NCI-H1930 (cell line): ENCODE results near the gene ABI1.
"Not testable (repeated sequence)": the region's sequence is repeated elsewhere in the genome, so short reads cannot be mapped to it uniquely, and the experiment has no call there.

Experiments used
- DNase-seq, 2 experiments: peaks; one replicate each; lab custom pipeline; 2025; lab: John Stamatoyannopoulos, UW

Gene ABI1

DNA sequence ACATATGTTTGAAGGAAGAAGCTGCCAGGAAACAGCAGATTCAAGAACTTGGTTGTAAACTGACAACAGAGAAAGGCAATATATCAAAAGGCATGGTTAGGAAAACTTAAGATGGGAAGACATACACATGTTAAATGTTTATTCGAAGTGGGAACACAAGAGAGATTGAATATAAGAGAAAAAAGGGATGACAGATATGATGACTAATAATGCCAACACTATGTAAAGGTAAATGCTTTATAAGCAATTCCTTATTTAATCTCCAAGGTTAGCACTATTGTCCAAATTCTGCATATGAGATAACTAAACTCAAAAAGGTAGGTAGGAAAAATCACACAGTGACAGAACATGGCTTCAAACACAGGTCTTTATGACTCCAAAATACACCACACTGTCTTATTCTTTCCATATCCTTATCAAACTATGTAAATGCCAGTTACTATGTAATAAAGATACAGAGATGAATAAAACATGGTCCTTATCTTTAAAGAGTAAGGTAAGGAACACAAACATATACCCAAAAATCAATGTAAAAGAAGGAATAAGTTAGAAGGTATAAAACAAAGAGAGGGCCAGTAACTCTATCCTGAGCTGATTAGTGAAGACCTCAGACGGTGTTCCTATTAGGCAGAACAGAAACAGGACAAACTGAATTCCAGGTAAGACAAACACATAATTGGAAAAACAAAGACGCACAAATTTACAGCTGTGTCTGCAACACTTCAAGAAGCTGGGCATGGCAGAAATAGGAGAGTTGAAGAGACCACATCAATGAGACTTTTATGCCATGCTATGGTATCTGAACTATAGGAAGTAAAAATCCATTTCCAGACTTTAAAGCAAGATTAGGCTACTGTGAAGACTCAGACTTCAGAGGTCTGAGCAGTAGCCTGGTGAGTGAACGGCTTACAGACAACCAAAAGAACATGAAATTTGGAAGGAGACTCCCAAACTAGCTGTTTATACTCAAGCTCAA is 56.1 kb downstream of the ABI1 start:
- DNase-seq: no peak

DNA sequence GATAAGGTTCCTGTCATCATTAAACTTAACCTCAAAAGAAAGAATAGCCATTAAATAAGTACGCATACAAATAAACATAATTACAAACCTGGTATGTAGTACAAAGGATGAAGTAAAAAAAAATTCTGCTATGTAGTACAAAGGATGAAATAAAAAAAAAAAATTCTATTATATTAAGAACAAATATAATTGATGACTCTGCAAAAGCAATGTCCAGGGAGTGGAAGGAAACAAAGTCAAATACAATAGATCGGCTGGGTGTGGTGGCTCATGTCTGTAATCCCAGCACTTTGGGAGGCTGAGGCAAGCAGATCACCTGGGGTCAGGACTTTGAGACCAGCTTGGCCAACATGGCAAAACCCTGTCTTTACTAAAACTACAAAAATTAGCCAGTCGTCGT is 56.9 kb downstream of the ABI1 start:
- no peak for DNase-seq

DNA sequence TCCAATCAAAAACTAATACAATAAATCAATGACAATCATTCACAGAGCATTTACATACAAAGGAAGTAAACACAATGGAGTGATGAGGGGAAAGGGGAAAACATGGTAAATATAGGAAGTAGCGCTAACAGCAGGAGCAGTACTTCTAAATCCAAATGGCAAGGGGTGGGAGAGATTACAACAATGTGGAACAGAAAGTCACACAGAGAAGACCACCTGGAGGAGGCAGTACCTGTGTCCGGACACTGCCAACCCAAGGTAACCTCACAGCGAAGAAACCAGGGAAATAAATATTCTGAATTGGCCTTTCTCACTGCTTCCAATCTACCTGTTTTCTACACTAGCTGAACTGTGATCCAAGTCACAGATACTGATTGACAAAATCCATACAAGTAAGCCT is 58.2 kb downstream of the ABI1 start:
- no peak for DNase-seq

DNA sequence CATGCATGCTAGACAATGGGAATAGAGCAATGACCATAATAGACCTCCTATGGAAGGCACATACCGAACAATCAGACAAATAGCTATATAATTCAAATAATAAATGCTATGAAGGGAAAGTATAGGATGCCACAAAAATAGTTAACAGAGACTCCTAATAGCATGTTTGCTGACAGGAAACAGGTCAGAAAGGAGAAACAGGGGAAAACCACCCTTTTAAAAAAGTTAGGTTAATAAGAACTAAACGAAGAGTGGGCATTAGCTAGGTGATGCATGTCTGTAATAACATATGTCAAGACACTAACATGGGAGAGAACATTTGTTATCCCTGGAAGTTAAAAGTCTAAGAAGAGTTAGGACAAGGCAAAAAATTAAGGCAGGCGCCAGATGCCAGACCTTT is 58.9 kb downstream of the ABI1 start:
- no peak for DNase-seq

DNA sequence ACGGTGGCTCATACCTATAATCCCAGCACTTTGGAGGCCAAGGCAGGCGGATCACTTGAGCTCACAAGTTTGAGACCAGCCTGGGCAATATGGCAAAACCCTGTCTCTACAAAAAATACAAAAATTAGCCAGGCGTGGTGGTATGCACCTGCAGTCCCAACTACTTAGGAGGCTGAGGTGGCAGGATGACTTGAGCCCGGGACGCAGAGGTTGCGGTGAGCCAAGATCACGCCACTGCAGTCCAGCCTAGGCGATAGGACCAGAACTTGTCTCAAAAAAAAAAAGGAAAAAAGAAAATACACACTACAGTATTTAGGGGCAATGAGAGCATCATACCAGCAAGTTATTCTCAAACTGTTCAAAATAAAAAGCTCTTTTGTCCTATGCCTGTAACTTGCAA is 59.5 kb downstream of the ABI1 start:
- no peak for DNase-seq

DNA sequence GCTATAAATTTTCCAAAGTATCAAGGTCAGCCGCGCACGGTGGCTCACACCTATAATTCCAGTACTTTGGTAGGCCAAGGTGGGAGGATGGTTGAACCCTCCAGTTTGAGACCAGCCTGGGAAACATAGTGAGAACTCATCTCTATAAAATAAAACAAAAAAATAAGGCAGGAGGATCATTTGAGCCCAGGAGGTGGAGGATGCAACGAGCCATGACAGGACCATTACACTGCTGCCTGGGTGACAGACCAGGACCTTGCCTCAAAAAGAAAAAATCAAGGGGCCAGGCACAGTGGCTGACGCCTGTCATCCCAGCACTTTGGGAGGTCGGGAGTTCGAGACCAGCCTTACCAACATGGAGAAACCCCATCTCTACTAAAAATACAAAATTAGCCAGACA is 60.3 kb downstream of the ABI1 start:
- DNase-seq: no peak

DNA sequence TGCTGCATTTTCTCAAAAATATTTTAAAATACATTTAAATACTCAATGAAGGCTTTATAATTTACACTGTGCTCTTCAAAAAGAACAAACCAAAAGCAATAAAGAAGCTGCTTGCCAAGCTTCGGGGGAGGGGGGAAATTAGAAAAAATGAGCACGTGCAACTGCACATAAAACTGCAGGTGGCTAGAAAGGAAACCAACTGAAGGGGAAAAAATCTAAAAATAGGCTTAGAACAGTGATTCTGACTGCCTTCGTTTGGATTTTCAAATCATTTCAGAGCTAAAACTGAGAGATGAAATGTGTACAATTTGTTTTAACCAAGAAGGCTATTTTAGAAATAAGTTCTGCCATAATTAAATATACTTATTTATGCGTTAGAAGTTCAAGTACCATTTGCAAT is 61.4 kb downstream of the ABI1 start:
- no peak for DNase-seq

DNA sequence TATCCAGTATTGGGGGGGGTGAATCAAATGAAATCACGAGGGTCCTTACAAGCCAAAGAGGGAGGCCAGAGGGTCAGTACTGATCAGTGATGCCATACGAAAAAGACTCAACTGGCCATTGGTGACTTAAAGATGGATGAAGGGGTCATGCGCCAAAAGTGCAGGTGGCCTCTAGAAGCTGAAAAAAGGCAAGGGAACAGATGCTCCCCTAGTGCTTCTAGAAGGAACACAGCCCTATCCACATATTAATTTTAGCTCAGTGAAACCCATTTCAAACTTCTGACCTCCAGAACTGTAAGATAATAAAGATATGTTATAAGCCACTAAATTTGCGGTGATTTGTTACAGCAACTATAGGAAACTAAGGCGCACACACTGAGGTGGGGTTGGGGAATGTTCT is 62.5 kb downstream of the ABI1 start:
- no peak for DNase-seq

DNA sequence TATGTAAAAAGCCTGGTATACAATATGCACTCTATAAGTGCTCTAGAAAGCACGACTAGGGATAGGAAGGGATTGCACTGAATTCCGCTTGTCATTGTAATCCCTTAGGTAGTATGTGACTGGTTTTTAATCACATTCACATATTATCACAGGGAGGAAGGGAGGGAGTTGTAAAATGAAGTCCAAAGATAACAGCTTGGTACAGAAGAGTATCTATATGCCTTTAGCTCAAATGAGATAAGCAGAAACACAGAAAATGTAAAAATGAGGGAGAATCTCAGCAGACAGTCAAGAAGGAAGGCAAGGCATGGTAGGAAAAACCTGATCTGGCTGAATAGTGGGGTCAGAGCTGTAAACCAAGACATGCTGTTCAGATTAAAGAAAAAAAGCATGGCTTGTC is 63.4 kb downstream of the ABI1 start:
- DNase-seq: no peak

DNA sequence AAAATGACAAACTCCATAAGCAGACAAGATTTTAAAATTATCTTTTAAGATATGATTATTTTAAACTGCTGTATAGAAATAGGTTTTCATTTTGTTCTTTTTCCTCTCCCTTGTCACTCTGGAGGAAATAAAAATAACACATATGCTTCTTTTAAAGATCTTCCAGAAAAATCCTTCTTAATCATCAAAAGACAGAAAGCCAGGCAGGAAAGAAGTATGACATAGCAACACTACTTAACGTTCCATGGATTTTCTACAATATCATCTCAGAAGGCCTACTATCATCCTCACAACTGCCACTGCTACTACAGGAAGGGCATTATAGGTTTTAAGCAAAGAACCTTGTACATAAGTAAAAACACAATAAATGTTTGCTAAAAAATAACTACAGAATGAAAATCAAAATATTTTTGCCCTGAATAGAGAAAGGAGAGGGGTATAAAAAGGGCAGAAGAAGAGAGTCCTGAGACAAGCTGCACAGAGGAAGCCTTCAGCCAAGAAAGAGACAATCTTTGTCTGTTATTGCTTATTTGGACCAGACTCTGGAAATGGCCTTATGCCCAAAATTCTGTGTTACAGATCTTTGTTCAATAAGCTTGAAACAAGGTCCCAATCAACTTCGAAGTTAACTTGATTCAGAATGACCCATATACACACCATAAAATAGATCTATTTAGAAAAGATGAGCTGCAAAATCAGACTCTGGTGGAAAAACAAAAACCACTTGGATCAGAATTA is 67.8 kb downstream of the ABI1 start:
- DNase-seq: no peak

DNA sequence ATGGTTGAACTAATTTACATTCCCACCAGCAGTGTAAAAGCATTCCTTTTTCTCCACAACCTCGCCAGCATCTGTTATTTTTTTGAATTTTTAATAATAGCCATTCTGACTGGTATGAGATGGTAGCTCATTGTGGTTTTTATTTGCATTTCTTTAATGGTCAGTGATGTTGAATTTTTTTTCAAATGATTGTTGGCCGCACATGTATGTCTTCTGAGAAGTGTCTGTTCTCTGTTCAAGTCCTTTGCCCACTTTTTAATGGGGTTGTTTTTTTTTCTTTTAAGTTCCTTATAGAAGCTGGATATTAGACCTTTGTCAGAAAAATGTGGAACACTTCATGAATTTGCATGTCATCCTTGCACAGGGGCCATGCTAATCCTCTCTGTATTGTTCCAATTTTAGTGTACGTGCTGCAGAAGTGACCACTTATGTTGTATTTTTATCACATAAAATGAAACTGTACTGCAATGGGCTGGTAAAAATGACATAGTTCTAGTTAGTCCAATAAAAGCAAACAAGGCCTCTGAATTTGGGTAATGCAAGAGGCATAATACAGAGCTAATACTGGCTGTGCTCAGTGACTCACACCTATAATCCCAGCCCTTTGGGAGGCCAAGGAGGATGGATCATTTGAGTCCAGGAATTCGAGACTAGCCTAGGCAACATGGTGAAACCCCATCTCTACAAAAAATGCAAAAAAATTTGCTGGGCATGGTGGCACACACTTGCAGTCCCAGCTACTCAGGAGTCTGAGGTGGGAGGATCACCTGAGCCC is 70.3 kb downstream of the ABI1 start:
- DNase-seq: no peak

DNA sequence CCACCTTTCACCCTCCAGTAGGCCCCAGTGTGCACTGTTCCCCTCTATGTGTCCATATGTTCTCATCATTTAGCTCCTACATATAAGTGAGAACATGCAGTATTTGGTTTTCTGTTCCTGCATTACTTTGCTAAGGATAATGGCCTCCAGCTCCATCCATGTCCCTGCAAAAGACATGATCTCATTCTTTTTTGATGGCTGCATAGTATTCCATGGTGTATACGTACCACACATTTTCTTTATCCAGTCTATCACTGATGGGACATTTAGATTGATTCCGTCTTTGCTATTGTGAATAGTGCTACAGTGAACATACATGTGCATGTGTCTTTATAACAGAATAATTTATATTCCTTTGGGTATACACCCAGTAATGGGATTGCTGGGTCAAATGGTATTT is 71.0 kb downstream of the ABI1 start:
- not testable (repeated sequence) for DNase-seq

DNA sequence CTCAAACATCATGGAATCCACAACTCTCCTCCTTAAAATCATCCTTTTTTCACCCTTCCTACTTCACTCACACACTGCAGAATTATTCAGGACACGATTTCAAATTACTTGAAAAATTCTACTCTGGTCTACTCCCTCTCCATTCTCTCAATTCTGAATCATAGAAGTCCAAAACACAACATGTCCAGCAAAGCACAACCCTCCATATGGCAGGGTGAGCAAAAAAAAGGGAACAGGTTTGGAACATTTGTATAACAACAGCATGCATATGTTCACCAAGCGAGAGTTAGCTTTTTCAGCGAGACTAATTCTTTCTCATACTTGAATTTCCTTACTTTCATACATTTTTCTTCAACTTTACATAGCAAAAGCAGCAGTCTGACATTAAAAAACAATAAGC is 73.4 kb downstream of the ABI1 start:
- DNase-seq: no peak

DNA sequence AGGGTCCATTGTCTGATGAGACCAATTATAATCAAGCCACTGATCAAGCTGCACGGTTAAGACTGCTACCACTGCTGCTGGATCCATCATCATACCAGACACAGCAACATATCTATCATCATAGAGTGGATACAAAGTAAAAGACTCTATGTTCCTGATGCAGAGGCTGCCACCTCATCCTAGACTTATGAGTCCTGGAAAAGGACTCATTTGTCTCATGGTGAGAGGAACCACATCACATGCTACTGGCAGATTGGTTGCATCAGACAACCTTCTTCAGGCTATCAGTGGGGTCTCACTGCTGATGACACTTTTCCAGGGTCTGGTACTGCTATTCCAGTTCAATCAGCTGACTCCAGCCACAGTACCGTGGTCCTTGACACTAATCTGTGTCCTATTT is 79.0 kb downstream of the ABI1 start:
- DNase-seq: no peak

DNA sequence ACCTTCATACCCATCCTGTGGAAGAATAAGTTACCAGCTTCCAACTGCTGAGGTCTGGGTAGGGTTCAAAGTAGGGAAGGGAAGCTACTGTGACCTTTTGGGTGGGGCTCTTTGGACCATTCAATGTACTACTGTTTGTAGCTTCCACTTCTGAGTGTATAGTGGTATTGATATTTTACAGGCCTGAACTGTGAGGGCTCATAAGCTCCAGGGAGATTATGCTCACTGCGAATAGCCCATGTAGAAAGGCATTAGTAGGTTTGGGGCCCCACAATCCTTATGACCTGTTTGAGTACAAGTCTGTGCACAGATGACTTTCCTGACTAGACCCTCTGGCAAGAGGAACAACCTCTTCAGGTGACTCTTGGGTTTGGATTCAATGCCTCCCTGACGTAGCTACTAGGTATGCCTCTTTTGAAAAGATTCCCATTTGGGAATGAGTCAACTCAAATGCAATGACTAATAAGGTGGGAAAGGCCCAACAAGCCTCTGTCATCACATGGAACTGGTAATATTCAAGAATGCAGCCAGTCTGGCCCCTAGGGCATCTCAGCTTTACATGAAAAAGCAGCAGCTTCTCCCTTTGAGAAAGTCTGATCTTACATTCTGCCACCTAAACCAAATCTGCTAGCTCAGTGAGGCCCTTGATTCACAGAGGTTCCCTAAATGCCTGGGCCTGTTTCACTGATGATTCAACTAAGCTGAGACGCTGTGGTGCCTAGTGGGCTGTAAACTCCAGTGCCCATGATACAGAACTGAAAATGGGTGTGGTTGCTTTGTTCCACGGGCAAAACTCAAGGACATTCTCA is 79.8 kb downstream of the ABI1 start:
- DNase-seq: no peak

DNA sequence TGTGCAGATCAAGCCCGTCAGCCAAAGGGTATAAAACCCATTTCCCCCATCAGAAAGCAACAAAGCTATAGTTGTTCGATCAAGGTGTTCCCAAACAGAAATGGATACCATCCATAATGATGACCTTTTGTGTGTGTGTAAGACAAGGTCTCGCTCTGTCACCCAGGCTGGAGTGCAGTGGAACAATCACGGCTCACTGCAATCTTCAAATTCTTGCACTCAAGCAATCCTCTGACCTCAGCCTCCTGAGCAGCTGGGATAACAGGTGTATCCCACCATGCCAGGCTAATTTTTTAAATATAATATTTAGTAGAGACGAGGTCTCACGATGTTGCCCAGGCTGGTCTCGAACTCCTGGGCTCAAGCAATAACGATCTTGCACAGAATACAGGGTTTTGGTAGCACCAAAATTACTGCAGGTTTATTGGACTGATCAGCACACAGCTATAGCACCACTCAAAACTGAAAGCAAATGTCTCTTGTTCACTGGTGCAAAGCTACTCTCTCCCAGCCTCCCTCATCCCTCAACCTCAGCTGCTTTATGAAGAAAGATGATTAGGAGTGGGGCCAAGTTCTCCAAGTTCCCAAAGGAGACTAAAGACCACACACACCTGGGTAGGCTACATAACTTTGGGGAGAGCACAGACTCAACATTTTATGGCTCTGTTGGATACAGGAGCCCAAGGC is 80.5 kb downstream of the ABI1 start:
- no peak for DNase-seq

DNA sequence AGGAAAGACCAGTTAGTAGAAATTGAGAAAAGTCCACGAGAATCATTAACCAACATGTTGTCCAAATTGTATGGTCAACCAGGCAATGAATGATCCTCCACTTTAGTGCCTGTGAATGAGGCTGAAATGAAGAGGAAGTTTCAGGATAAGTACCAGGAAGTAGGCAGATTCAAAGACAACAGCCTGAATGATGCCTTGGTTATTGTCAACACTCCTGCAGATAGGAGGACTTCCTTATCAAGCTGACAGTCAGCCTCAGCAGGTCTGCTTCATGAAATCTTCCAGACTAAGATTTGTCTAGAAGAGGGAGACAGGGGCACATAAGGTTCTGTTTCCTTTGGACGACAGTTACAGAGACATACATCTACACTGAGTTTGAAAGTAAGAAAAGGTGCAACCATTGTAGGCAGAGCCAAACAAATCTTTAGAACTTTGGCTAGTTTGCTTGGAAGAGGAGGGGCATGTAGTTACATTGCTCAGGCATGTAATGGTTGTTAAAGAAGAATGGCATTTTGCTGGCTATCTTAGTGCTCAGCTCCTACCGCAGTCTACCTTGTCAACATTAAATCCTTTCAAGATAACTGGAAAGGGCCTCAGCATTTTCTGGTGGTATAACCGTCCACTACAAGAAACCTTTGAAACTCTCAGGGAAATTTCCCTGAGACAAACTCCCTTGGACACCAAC is 81.4 kb downstream of the ABI1 start:
- DNase-seq: no peak

DNA sequence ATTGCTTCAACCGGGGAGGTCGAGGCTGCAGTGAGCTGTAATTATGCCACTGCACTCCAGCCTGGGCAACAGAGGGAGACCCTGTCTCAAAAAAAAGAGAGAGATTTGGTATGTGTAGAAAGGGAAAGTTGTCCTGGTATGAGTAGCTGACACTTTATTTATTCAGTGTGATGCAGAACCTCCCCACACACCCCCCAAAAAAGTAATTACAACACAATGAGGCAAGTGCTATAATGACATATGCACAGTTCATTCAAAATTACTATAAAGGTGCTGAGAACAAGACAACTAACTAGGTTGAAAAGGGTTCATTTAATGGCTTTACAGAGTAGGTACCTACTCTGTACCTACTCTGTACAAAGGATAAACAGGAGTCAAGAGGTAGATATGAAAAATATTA is 83.1 kb downstream of the ABI1 start:
- DNase-seq: no peak

DNA sequence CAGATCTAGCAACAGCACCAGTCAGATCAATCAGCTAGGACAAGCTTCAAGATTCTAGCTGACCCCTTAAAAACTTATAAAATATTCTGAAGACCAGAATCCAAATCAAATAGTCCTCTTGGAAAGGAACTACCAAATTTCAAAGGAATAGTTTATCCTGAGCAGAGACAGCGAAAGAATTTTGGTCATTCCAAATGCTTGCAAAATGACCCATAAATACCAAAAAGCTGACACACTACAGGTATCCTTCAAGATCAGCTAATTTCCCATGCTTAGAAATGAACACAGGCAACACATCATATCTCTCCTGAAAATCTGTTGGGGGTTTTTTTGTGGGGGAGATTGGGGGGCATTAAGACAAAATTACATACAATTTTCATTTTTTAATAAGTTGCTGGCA is 84.5 kb downstream of the ABI1 start:
- no peak for DNase-seq

DNA sequence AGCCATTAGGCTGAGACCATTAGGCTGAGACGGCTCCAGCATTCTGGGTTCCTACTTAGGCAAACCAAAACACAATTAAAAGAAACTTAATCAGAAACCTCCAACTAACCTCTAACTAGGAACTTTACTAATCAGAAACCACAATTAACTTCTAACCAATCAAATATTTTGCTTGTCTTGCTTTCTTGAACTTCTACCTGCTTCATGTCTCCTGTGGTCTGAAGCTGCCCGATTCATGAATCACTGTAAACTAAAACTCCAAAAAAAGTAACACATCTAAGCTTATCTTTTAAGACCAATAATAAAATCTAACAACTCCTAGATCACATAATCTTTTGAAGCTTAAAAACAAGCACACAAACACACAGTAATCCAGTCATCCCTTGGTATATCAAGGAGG is 87.1 kb downstream of the ABI1 start:
- DNase-seq: no peak

DNA sequence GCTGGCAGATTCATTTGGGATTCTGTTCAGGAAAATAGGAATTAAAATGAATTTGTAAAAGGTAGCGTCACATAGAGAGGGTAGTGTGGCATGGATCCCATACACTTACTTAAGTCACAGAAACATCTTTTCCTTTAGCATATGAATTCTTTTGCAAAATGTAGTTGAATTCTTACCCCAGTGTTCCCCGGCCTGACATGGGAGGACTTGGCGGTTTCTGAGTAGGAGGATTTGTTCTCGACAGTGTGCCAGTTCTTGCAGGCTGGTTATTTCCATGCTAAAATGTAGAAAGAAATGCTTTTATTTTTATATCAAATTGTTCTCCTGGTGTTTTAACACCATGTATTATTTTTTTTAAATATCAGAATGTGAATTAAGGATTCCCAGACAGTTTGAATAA is 90.7 kb downstream of the ABI1 start:
- DNase-seq: no peak
